ENCODE data around the gene PIGX.
"Not testable (repeated sequence)": the region's sequence is repeated elsewhere in the genome, so short reads cannot be mapped to it uniquely, and the experiment has no call there.

The PIGX gene

DNA sequence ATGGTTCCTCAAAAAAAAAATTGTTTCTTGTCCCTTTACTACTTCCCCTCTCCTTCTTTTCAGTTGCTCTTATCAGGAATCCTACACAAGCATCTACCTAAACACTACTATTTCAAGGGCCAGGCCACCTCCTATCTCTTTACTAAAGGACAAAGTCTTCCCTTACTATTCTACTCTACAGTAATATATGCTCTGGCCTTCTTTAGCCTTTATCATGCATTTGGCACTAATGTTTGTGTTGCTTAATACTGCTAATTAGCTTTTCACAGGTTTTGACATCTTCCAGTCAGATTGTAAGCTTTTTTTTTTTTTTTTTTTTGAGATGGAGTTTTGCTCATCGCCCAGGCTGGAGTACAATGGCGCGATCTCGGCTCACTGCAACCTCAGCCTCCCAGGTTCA, 5.4 kb upstream of the PIGX start:
- no peak for ATAC-seq

DNA sequence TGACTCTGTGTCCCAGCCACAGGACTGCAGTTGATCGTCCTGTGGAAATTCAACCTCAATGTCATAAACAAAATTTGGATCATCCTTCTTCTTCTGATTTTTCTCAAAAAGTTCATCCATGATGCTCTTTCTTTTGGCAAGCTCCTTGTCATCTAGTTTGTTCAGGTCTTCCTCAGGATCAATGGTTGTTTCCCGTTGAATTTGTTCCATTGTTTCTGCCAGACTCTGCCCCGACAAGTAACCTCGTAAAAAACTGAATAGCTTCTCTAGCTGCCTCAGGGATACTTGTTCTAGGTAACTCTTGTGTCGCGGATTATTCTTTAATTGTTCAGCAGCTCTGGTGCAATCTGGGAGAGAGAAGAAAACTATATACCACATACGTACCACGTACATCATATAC, 4.6 kb upstream of the PIGX start:
- no peak for ATAC-seq

DNA sequence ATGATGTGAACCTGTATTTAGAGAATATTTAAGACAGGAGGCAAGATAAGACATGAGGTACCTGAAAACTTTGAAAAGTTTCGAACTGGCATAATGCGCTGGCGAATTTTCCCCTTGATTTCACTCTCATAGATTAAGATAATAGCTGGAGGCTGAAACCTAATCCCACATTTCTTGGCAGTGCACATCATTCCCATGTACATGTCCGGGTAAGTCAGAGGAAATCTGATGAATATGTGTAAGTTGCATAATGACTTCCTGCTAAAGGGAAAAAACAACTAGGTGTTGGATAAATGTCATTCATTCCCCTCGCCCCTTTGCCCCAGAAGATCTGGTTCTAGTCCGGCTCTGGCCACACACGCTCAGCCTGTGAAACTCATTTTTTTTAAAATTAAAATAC, 3.7 kb upstream of the PIGX start:
- ATAC-seq = no peak

DNA sequence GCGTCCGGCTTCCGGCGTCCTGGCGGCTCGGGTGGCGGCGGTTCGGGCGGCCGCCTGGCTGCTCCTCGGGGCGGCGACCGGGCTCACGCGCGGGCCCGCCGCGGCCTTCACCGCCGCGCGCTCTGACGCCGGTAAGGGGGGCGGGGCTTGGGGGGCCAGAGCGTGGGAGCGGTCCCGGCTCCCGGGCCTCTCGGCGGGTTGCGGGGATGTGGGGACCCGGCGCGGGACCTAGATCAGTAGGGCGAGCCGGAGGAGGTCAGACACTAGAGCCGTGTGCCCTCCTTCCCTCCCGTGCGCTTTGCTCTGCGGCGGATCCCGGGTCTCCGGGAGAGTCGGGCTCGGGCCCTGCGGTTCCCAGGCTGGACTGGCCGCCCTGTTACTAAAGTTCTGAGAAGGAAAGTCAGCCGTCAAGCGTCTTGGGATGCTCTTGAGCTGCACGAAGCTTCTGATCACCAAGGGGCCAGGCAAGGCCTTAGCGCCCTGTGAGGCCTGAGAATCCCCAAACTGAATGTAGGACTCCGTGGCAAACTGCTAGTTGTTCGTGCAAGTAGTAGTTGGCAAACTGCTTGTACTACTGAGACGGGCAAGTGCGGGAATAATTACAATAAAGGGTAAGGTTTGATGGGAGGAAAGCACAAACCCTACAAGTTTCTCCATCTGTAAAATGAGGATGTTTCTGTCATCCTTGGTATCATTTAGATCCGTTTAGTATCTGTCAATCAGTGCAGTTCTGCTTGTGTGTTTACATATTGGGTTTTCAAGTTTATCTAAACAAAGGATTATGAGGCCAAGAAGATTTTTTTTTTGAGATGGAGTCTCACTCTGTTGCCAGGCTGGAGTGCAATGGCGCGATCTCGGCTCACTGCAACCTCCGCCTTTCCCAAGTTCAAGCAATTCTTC, 587 bp downstream of the PIGX start:
- ATAC-seq = peak; percentile 44 to 59

DNA sequence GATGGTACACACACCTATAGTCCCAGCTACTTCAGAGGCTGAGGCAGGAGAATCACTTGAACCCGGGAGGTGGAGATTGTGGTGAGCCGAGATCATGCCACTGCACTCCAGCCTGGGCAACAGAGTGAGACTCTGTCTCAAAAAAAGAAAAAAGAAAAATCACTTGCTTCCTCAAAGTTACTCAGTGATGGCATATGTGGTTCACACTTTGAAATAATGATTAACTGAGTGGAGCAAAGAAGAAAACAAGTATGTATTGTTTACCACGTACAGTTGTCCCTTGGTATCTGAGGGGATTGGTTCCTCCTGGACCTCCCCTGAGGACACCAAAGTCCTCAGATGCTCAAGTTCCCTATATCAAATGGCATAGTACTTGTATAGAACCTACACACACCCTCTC, 5.0 kb downstream of the PIGX start:
- not testable (repeated sequence) for ATAC-seq

DNA sequence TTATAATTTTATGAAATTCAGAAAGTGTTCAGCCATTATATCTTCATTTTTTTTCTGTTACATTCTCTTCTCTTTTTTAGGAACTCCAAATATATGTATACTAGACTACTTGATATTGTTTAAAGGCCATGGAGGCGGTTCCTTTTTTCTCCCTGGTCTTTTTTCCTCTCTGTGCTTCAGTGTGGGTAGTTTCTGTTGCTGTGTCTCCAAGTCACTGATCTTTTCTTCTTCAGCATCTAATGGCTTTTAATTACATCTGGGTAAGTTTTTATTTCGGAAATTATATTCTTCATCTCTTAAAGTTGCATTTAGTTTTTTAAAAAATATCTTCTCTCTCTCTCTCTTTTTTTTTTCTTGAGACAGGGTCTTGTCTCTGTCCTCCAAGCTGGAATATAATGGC, 8.9 kb downstream of the PIGX start:
- no peak for ATAC-seq

DNA sequence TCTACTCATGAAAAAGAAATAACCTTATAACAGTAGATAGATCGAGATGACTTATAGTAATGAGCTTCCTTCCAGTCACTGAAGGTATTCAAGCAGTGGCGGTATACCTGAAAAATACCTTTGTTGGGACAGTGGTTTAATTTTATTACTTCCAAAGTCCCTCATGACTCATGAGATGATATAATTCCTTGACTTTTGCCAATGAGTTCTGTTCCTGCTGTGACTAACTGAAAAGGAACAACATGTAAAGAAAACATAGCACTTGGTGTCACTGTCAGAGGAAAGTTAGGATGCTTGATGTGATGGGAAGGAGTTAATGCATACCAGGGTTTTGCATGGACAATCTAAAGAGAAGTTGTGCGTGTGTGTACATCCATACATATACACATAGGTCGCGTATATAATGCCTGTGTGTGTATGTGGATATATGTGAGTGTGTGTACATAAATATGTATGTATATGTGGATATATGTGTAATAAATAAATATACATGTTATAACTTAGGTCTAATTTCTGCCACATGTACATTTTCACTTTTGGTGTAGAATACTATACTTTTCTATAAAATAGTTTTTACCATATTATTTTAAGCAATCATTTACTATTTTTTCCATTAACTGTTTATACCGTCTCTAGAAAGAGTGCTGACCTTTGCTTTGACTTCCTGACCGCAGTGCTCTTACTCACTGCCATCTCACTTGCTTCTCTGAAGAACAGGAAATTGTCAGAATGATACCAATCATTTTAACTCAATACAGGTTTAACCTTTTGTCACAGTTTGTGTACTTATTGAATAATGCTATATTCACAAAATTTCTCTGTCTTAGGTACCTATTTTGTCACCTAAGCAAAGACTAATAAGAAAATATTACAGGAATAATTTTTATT, 14.9 kb downstream of the PIGX start:
- peak; percentile 100 for ATAC-seq

DNA sequence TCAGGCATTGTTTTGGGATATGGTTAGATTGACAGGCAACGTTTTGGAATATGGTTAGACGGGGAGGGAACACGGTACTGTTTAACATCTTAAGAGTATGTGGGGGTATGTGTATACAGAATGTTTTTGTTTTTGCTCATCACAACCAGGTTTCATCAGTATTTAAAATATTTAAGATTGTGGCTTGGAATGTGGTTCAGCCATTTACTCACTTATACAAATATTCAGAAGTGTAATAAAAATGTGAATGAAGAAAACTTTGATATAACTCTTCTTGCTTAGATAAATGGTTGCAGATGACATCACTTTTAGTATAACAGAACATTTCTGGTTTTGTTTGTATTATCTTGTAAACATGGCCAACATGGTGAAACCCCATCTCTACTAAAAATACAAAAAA, 23.6 kb downstream of the PIGX start:
- no peak for ATAC-seq

DNA sequence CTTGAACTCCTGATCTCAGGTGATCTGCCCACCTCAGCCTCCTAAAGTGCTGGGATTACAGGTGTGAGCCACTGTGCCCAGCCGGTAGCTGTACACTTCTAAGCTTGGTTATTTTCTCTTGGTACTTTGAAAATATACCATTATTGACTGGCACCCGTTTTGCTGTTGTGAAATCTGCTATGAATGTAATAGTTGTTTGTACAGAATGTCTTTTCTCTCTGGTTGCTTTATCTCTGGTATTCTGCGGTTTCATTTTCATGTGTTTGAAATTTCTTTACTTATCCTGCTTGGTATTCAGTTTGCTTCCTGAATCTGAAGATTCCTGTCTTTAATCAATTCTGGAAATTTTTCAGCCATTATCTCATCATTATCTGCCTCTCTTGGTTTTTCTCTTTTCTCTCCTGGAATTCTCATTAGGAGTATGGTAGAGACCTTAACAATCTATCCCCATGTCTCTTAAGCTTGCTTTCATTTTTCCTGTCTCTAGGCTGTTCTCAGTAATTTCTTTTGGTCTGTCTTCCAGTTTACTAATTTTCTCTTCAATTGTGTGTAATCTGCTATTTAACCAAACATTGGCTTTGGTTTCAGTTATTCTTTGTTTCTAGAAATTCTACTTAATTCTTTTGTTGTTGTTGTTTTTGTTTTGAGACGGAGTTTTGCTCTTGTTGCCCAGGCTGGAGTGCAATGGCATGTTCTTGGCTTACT, 24.6 kb downstream of the PIGX start:
- ATAC-seq = no peak

DNA sequence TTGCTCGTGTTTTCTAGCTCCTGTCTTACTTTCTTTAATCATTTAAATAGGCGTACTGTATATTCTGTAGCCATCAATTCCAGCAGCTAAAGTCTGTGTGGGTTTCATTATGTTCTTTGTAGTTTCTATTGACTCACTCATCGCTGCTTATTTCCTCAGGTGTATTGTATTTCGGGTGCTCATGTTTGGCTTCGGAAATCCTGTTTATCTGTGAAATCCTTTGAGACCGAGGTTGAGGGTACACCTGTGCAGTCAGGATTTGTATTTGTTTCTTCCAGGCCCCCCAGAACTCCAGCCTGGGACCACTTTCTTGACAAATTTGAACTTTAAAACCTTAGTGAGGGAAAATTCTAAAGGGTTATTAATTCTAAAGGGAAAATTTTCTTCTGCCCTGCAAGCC, 25.5 kb downstream of the PIGX start:
- ATAC-seq = no peak

DNA sequence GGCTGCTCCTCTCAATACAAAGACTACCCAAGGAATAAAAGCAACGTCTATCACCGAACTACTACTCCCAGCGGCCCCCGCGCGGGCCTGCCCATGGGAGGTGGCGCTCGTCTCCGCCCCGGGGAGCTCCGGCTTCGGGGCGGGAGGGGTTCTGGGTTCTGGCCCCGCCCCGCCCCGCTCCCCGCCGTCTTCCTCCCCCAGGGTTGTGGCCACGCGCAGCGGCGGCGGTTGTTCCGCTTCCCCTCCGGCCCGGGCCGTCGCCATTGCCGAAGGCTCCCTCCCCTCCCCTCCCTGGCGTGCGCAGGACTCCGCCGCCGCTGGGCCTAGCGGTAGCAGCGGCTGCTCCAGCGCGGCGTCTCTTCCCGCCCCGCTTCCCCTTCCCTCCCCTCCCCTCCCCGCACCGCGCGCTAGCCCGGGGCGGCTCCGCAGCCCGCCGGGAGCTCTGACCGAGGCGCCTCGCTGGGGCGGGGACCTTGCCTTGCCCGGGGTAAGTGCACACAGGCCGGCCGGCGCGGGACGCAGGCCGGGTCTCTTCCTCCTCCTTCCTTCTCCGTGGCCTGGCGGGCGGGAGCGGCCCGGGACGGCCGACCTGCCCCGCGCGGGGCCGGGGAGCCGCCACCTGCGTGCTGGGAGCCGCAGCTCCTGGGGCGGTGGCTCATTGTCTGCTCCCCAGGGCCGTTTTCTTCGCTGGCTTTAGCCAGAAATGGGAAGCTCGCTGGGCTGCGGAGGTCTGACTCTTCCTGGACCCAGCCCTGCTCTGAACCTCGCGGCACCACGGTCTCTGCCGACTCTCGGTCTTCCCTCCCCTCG, 27.7 kb downstream of the PIGX start, which contains the start of gene PAK2:
PAK2 (plus strand) TSS at position 187 of the 810 bp plus-strand sequence. CDS start 42,790 bp downstream, outside the sequence.
- ATAC-seq = peak; percentile 88 to 89

DNA sequence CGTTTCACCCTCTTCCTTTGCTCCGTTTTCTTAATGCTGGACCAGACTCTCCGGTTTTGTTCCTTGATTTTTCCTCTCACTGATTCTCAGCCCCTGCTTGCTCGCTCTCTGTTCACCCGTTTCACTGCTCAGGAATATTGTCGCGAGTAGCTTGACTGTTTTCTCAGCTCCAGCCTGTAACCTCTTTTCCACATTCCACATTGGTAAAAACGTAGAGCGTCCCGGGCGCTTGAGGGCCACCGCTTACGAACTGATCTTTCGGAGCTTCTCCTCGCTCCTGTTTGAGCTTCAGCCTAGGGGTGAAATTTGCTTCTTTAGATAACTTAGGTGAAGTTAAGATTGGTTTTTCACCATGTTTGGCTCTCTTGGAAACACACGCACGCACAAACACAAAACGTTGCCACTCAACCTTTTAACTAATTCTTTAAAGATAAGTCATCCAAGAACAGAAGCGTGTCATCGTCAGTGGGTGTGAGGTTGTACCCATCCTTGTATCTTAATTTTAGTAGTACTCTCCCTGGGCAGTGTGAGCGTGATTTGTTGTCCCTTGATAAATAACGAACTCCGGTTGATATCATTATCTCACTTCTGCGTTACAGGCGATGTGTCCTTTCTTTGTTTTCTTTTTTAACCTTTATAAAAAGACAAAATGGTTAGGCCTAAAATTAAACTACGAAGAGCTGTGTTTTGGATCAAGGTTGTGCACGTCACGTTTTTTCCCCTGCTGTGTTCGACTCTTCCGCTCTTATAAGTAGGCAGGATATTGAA, 28.5 kb downstream of the PIGX start:
- ATAC-seq = peak; percentile 47

DNA sequence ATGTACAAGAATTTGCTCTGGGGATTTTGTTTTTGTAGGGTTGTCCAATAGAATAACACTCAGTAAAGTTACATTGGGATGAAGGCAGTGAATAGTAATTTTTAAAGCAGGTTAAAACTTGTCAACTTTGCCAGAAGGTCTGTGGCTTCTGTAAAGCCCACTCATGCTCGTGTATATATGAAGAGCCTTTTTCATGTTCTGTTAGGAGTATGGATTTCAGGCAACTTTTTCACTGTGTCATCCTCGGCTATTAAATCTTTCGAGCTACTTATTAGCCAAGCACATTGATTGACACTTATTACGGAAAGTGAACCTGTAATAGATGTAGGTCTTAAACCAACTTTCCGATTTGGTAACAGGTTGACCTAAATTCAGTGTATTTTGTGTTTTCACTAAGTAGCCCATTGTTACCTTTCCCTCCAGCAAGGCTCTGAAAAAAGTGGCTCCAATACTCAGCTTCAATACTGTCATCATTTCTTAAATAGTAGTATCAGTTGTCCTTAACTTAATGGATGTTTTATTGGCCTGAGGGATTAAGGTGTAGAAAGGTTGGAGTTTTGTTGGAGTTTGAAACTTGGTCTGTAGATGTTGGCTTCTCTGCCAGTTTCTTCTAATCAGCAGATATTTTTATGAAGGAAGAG, 29.2 kb downstream of the PIGX start:
- ATAC-seq = no peak

DNA sequence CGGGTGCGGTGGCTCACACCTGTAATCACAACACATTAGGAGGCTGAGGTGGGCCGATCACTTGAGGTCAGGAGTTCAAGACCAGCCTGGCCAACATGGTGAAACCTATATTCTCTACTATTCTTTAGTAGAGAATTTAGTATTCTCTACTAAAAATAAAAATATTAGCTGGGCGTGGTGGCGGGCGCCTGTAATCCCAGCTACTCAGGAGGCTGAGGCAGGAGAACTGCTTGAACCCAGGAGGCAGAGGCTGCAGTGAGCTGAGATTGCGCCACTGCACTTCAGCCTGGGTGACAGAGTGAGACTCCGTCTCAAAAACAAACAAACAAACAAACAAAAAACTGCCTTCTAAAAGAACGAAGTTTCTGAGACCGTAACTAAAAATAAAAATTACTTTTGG, 31.4 kb downstream of the PIGX start:
- not testable (repeated sequence) for ATAC-seq

DNA sequence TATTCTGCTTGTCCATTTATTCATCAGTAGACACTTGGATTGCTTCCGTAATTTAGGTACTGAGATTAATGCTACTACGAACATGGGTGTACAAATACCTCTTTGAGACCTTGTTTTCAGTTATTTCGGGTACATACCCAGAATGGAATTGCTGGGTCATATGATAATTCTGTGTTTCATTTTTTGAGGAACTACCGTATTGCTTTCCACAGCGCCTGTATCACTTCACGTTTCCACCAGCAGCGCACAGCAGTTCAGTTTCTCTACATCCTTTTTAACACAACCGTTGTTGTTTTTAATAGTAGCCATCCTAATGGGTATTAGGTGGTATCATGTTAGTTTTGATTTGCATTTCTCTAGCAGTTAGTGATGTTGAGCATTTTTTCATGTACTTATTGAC, 36.9 kb downstream of the PIGX start:
- no peak for ATAC-seq

DNA sequence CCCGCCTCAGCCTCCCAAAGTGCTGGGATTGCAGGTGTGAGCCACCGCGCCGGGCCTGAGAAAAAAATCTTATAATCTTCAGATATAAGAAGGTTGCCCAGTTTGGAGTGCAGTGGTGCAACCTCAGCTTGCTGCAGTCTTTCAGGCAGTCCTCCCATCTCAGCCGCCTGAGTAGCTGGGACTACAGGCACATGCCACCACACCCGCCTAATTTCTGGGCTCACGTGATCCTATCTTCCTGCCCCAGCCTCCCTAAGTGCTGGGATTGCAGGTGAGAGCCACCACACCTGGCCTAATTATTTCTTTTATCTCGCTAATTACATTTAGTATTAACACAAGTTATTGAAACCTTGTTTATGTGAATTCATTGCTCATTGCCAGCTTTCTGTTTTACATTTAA, 41.0 kb downstream of the PIGX start:
- ATAC-seq = peak in 1 of 2 donors; percentile 48

DNA sequence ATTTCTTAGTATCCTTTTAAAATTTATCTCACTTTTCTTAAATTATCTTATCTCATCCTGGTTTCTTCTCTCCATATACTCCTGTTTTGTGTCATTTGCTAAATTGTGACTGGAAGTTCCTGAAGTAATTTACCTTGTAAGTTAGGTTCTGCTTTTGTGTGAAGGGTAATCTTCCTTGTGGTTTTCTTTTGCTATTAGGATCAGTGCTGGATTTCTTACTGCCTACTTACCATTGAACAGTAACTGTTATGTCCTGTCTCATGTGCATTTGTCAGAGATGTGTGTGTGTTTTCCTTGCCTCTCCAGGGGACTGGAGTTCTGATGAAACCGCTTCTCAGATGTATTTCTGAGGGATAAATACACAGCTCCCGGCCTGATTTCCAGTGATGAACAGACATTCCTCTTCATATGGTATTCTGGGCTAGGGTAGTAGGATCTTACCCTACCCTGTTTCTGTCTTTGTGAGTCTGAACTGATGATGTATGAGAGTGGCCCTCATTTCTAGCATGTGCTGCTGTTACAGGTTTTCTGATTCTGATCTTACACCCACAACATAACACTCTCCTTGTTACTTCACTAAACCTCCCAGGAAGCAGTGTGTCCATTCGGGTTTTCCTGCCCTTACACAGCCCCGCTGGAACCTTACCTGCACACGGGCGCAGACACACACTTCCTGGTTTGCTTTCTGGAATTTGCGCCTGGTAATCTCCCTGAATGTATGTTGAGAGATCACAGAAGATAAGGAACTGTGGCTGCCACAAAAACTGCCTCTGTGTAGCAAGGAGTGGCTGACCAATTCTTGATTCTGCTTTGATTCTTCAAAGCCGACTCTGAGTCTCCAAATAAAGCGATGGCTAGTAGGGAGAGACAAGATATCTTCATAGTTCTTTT, 42.2 kb downstream of the PIGX start:
- no peak for ATAC-seq

DNA sequence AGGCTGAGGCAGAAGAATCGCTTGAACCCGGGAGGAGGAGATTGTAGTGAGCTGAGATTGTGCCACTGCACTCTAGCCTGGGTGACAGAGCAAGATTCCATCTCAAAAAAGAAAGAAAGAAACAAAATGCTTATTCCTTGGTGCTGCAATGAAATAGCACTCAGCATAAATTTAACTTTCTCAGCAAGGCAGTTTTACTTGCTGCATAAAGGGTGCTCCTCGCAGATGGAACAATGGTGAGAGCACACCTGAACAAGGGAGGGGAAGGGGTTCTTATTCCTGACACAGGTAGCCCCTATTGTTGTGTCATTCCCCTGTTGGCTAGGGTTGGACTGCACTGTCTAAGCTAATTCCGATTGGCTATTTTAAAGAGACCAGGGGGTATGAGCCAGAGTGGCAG, 44.6 kb downstream of the PIGX start:
- no peak for ATAC-seq

DNA sequence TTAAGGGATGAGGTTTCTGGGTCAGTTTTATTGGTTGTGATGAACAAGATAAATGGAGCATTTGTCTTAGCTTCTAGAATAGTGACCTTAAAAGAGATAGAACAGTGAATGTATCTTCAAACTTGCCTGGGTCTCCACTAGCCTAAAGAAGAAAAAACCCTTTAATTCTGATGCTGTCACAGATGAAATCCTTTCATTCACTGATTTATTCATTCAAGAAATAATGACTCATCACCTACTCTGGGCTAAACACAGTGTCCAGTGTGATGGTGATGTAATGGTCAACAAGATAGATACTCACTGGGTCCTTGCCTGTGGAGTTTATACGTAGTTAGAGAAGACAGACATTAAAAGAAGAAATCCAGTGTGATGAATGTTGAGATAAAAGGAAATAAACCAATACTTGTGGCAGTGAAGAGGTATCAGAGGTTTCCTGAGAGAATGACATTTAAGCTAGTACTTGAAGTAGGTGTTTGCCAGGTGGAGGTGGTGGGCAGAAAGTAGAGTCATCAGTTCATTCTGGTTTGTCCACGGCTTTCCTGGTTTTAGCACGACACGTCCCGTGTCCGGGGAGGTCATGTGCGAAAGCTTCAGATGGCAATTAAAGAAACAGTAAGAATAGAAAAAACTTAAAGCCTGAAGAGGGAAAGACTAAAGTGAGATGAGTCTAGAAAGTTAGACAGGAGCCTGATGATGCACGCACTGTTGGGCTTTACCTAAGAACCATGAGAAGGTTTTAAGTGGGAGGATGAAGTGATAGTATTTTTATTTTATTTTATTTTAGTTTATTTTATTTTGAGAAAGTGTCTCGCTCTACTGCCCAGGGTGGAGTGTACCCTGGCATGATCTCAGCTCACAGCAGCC, 45.9 kb downstream of the PIGX start:
- ATAC-seq = peak; percentile 13 to 70

Measured in activated CD4-positive, CD25-positive, alpha-beta regulatory T cell treated with anti-CD3 and anti-CD28 coated beads, Interleukin-2, amount 50 U/mL, for 24 hours (primary cell).